HepG2 (cell line): ENCODE measurements around the gene TCF3. TPM values are rescaled to one million over a fixed set of nuclear protein-coding genes. Genes with fewer than 3 reads are reported as not detected.
A peak's percentile ranks its signal among the peaks of the same experiment; 100 is the strongest.

Experiments
- BRD4 ChIP-seq: sonication (generic); formaldehyde crosslinking; IDR thresholded peaks from 2 replicates; pipeline ENCODE4 v1.4.0; 2020; ENCODE audit warnings: missing genetic modification reagents
- HNRNPL ChIP-seq: fragments of 200-400 bp; formaldehyde crosslinking; IDR thresholded peaks from 2 replicates; pipeline ENCODE4 v1.6.1; 2017; ENCODE audit warnings: mild to moderate bottlenecking, low read depth, low read length
- JUND ChIP-seq: sonication (generic); formaldehyde crosslinking; IDR thresholded peaks from 2 replicates; pipeline ENCODE4 v1.8.0; 2022; ENCODE audit warnings: mild to moderate bottlenecking, missing genetic modification reagents
- KDM5B ChIP-seq: sonication (generic); formaldehyde crosslinking; IDR thresholded peaks from 2 replicates; pipeline ENCODE4 v1.4.0; 2020; ENCODE audit warnings: missing genetic modification reagents, mild to moderate bottlenecking, borderline replicate concordance
- MIER3 ChIP-seq: IDR thresholded peaks from 2 replicates; pipeline ENCODE4 v1.6.1; 2016; ENCODE audit warnings: missing compliant biosample characterization, borderline replicate concordance
- NFE2L2 ChIP-seq: fragments of 150-350 bp; IDR thresholded peaks from 2 replicates; pipeline ENCODE4 v1.6.1; 2014; ENCODE audit warnings: low read length
- TEF ChIP-seq: sonication (generic); formaldehyde crosslinking; IDR thresholded peaks from 2 replicates; pipeline ENCODE4 v1.5.0; 2020; ENCODE audit warnings: missing genetic modification reagents
- ZNF280D ChIP-seq: sonication (generic); formaldehyde crosslinking; IDR thresholded peaks from 2 replicates; pipeline ENCODE4 v1.5.1; 2020; ENCODE audit warnings: mild to moderate bottlenecking, missing genetic modification reagents
- ZNF550 ChIP-seq: sonication (generic); formaldehyde crosslinking; IDR thresholded peaks from 2 replicates; pipeline ENCODE4 v1.4.0; 2020; ENCODE audit warnings: mild to moderate bottlenecking, missing genetic modification reagents, borderline replicate concordance
- ZNF563 ChIP-seq: sonication (generic); formaldehyde crosslinking; IDR thresholded peaks from 2 replicates; pipeline ENCODE4 v1.8.0; 2022; ENCODE audit warnings: mild to moderate bottlenecking, moderate library complexity, missing genetic modification reagents
- ZNF570 ChIP-seq: sonication (generic); formaldehyde crosslinking; IDR thresholded peaks from 2 replicates; pipeline ENCODE4 v1.4.0; 2020; ENCODE audit warnings: mild to moderate bottlenecking, missing genetic modification reagents, borderline replicate concordance
- ZNF574 ChIP-seq: sonication (generic); formaldehyde crosslinking; IDR thresholded peaks from 2 replicates; pipeline ENCODE4 v1.4.0; 2020; ENCODE audit warnings: missing genetic modification reagents
- ZNF598 ChIP-seq: sonication (generic); formaldehyde crosslinking; IDR thresholded peaks from 2 replicates; pipeline ENCODE4 v1.5.1; 2020; ENCODE audit warnings: mild to moderate bottlenecking, missing genetic modification reagents, borderline replicate concordance
- ZNF652 ChIP-seq: IDR thresholded peaks from 2 replicates; pipeline ENCODE4 v1.6.1; 2016; ENCODE audit warnings: low read depth, borderline replicate concordance
- ZNF883 ChIP-seq: sonication (generic); formaldehyde crosslinking; IDR thresholded peaks from 2 replicates; pipeline ENCODE4 v1.5.1; 2020; ENCODE audit warnings: mild to moderate bottlenecking, missing genetic modification reagents; ENCODE audit errors: not compliant biosample characterization
- polyA plus RNA-seq, 8 experiments: library from polyadenylated mRNA; depleted of rRNA in 3 of 8; stranded (reverse) in 7 of 8; unstranded in 1 of 8; fragments of >200 nt; fragmentation: Illumina TruSeq in 4 of 8; extraction: Trizol in 4 of 8; gene quantifications; 2 replicates each; pipeline versions ENCODE4 v1.2.1 to v1.2.3, GENCODE V29; 2011 to 2016; ENCODE audit warnings: low read depth in 4 of 8, missing spikeins in 1 of 8, mixed read lengths in 1 of 8; ENCODE audit not compliant: insufficient read depth in 1 of 8
- total RNA-seq, 5 experiments: library from RNA; depleted of rRNA; stranded (reverse); fragments of >200 nt; fragmentation: Illumina TruSeq; extraction: Trizol; gene quantifications; 2 replicates each; pipeline ENCODE4 v1.2.3, GENCODE V29; 2016; ENCODE audit warnings: low read depth in 1 of 5

Gene TCF3
- total and polyA plus RNA-seq, 2 of the 13 experiments (the other 11 are each of a cell fraction or from before 2014, with no cell fraction given) = 51.4 to 53.2 TPM

GRCh38 chr19:1592755-1593500, 59.5 kb downstream of the TCF3 start, which contains the start of gene MBD3 (continued):
- TF ChIP-seq ZNF280D (CRISPR knock-in tag) (no peak), ZNF570 (CRISPR knock-in tag) (no peak), ZNF598 (CRISPR knock-in tag) (peak; percentile 71; the same call in 1 of the 2 replicates), NFE2L2 (no peak), ZNF652 (CRISPR knock-in tag) (no peak), JUND (CRISPR knock-in tag) (no peak), ZNF563 (no peak), BRD4 (CRISPR knock-in tag) (no peak), MIER3 (CRISPR knock-in tag) (no peak), ZNF550 (CRISPR knock-in tag) (no peak), TEF (no peak), ZNF883 (CRISPR knock-in tag) (peak; percentile 67), KDM5B (CRISPR knock-in tag) (no peak; the same call in 1 of the 2 replicates), ZNF574 (no peak; the same call in 1 of the 2 replicates), HNRNPL (peak; percentile 75)
